ENCODE data around the gene PPIA.

- TF ChIP-seq POLR2A (IDR thresholded peaks at IDR 0.05; ENCODE audit: low read length) (no peak), GATA1 (IDR thresholded peaks at IDR 0.05; ENCODE audit: low read depth, low read length) (no peak)
These were observed 22.8 kb downstream of the PPIA start for GRCh38 chr7:44819292-44819691.

Measured in erythroblast (primary cell).